Measurements from ENCODE around the gene PRKAR2A. TPM values are rescaled to one million over a fixed set of nuclear protein-coding genes. Genes with fewer than 3 reads are reported as not detected.

The PRKAR2A gene
- total RNA-seq, 4 donors from 2014 or later, result 26.9 to 77.1 (median 46.2) TPM

- no peaks in the 10 kb centered on the region for H3K27me3 ChIP-seq
- H3K36me3 ChIP-seq, result peaks cover 0 to 7% of the 10 kb centered on the region in 2 donors
- no peak overlapping the region for H3K27ac ChIP-seq
- intact Hi-C loops (cut with DNase I), result no loop called here
- no peaks in the 10 kb centered on the region for H3K4me1 ChIP-seq
- no peak for DNase-seq
- no peak overlapping the region for H3K4me3 ChIP-seq (replicated peaks in 1 of 3)
- H3K9me3 ChIP-seq, result no peaks in the 10 kb centered on the region
- TF ChIP-seq POLR2A (IDR thresholded peaks at IDR 0.05), result no peak
- TF ChIP-seq, protein P1, sequence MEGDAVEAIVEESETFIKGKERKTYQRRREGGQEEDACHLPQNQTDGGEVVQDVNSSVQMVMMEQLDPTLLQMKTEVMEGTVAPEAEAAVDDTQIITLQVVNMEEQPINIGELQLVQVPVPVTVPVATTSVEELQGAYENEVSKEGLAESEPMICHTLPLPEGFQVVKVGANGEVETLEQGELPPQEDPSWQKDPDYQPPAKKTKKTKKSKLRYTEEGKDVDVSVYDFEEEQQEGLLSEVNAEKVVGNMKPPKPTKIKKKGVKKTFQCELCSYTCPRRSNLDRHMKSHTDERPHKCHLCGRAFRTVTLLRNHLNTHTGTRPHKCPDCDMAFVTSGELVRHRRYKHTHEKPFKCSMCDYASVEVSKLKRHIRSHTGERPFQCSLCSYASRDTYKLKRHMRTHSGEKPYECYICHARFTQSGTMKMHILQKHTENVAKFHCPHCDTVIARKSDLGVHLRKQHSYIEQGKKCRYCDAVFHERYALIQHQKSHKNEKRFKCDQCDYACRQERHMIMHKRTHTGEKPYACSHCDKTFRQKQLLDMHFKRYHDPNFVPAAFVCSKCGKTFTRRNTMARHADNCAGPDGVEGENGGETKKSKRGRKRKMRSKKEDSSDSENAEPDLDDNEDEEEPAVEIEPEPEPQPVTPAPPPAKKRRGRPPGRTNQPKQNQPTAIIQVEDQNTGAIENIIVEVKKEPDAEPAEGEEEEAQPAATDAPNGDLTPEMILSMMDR (IDR thresholded peaks at IDR 0.05), result no peak
- WGBS, 2 donors, result 92 to 96% methylated on average over 5 of the region's 5 CpGs
Measured at GRCh38 chr3:48881652-48882114, 34.0 kb upstream of the PRKAR2A start.

GRCh38 chr3:48881006-48881405 is 33.3 kb upstream of the PRKAR2A start:
- intact Hi-C loops (cut with DNase I), result no loop called here
- Histone ChIP-seq H3K27ac (no peak overlapping the region), H3K27me3 (no peaks in the 10 kb centered on the region), H3K9me3 (no peaks in the 10 kb centered on the region), H3K36me3 (peaks cover 0 to 7% of the 10 kb centered on the region in 2 donors), H3K4me1 (no peaks in the 10 kb centered on the region), H3K4me3 (replicated peaks in 1 of 3) (no peak overlapping the region)
- WGBS, 2 donors, result 85 to 94% methylated on average over 3 of the region's 3 CpGs
- TF ChIP-seq, protein P1 (IDR thresholded peaks at IDR 0.05), result no peak
- no peak for TF ChIP-seq POLR2A (IDR thresholded peaks at IDR 0.05)
- DNase-seq, result no peak

- WGBS, 2 donors, result 89 to 90% methylated on average over 6 of the region's 6 CpGs
- intact Hi-C loops (cut with DNase I), result no loop called here
- TF ChIP-seq, protein P1 (IDR thresholded peaks at IDR 0.05), result no peak
- TF ChIP-seq POLR2A (IDR thresholded peaks at IDR 0.05), result no peak
- Histone ChIP-seq H3K4me3 (replicated peaks in 1 of 3) (no peak overlapping the region), H3K4me1 (no peaks in the 10 kb centered on the region), H3K27ac (no peak overlapping the region), H3K27me3 (no peaks in the 10 kb centered on the region), H3K9me3 (no peaks in the 10 kb centered on the region), H3K36me3 (peaks cover 0 to 7% of the 10 kb centered on the region in 2 donors)
- DNase-seq, result no peak
Measured at GRCh38 chr3:48879994-48880377, 32.3 kb upstream of the PRKAR2A start.

GRCh38 chr3:48879307-48879993 is 31.8 kb upstream of the PRKAR2A start:
- intact Hi-C loops (cut with DNase I), result no loop called here
- no peaks in the 10 kb centered on the region for H3K9me3 ChIP-seq
- 77 to 80% methylated on average over 5 to 6 of the region's 6 CpGs for WGBS, 2 donors
- no peaks in the 10 kb centered on the region for H3K4me1 ChIP-seq
- H3K27me3 ChIP-seq, result no peaks in the 10 kb centered on the region
- no peak overlapping the region for H3K27ac ChIP-seq
- no peak overlapping the region for H3K4me3 ChIP-seq (replicated peaks in 1 of 3)
- TF ChIP-seq, protein P1 (IDR thresholded peaks at IDR 0.05), result no peak
- TF ChIP-seq POLR2A (IDR thresholded peaks at IDR 0.05), result no peak
- H3K36me3 ChIP-seq, result peaks cover 1 to 7% of the 10 kb centered on the region in 2 donors
- no peak for DNase-seq

DNA sequence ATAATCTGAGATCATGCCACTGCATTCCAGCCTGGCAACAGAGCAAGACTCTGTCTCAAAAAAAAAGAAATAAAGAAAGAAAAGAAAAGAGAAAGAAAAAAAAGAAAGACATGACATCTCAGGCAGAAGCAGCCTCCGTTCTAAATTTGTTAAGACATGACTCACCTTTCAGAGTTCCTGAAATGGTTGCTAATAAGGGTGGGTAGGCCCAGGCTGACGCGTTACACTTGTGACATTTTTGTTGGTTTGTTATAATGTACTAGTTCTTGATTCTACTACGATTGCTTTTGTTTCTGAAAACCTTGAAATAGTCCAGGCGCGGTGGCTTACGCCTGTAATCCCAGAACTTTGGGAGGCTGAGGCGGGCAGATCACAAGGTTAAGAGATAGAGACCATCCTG is 30.0 kb upstream of the PRKAR2A start:
- H3K27ac ChIP-seq, result no peak overlapping the region
- no peak overlapping the region for H3K4me3 ChIP-seq (replicated peaks in 1 of 3)
- no peaks in the 10 kb centered on the region for H3K9me3 ChIP-seq
- H3K36me3 ChIP-seq, result peaks cover 4 to 7% of the 10 kb centered on the region in 2 donors
- intact Hi-C loops (cut with DNase I), result no loop called here
- DNase-seq, result no peak
- TF ChIP-seq POLR2A (IDR thresholded peaks at IDR 0.05), result no peak
- TF ChIP-seq, protein P1 (IDR thresholded peaks at IDR 0.05), result no peak
- 90 to 95% methylated on average over 8 of the region's 8 CpGs for WGBS, 2 donors
- no peaks in the 10 kb centered on the region for H3K27me3 ChIP-seq
- H3K4me1 ChIP-seq, result no peaks in the 10 kb centered on the region
